Renal pelvis (tissue), 12 donors: ENCODE measurements around the gene INO80E. TPM values are rescaled to one million over a fixed set of nuclear protein-coding genes. Genes with fewer than 3 reads are reported as not detected.
"Not testable (repeated sequence)": the region's sequence is repeated elsewhere in the genome, so short reads cannot be mapped to it uniquely, and the experiment has no call there.

ENCODE experiments used
- DNase-seq: peaks from one replicate; pipeline ENCODE4 v3.0.0-alpha.2; 2013
- long read RNA-seq, 16 experiments: transcript quantifications; one replicate each; lab custom pipeline, GENCODE V29; 2026
- polyA plus RNA-seq, 3 donors: library from polyadenylated mRNA; unstranded; fragments of 120-200 nt; gene quantifications; one replicate each; pipeline ENCODE4 v1.2.1, GENCODE V29; 2013; ENCODE audit not compliant: insufficient read length in 3 of 3

INO80E gene, protein sequence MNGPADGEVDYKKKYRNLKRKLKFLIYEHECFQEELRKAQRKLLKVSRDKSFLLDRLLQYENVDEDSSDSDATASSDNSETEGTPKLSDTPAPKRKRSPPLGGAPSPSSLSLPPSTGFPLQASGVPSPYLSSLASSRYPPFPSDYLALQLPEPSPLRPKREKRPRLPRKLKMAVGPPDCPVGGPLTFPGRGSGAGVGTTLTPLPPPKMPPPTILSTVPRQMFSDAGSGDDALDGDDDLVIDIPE
- polyA plus RNA-seq: 10 to 100 TPM; 52.3 to 64.9 (median 56.6) TPM
- long read RNA-seq, donor 1, transcript INO80E-207 (7 exons, 2,103 nt): major isoform, 9 of 13 reads
- long read RNA-seq, donor 1, partial matches to known transcripts: 0 of 13 reads
- long read RNA-seq, donor 1, other reads (novel, unspliced or antisense): 0 of 13 reads
- long read RNA-seq, donor 2, transcript INO80E-207 (7 exons, 2,103 nt): major isoform, 22 of 26 reads
- long read RNA-seq, donor 2, partial matches to known transcripts: 0 of 26 reads
- long read RNA-seq, donor 2, other reads (novel, unspliced or antisense): 0 of 26 reads
- long read RNA-seq, donor 3, transcript INO80E-207 (7 exons, 2,103 nt): major isoform, 12 of 16 reads
- long read RNA-seq, donor 3, partial matches to known transcripts: 0 of 16 reads
- long read RNA-seq, donor 3, other reads (novel, unspliced or antisense): 0 of 16 reads
- long read RNA-seq, donor 4, transcript INO80E-214 (6 exons, 515 nt): minor isoform, 6 of 21 reads
- long read RNA-seq, donor 4, transcript INO80E-207 (7 exons, 2,103 nt): major isoform, 11 of 21 reads
- long read RNA-seq, donor 4, partial matches to known transcripts: 0 of 21 reads
- long read RNA-seq, donor 4, other reads (novel, unspliced or antisense): 0 of 21 reads
- long read RNA-seq, donor 5, transcript INO80E-207 (7 exons, 2,103 nt): major isoform, 5 of 19 reads
- long read RNA-seq, donor 5, partial matches to known transcripts: 5 of 19 reads
- long read RNA-seq, donor 5, other reads (novel, unspliced or antisense): 6 of 19 reads
- long read RNA-seq, donor 6, transcript INO80E-207 (7 exons, 2,103 nt): major isoform, 10 of 17 reads
- long read RNA-seq, donor 6, partial matches to known transcripts: 0 of 17 reads
- long read RNA-seq, donor 6, other reads (novel, unspliced or antisense): 0 of 17 reads
- long read RNA-seq, donor 7, transcript INO80E-207 (7 exons, 2,103 nt): major isoform, 13 of 17 reads
- long read RNA-seq, donor 7, partial matches to known transcripts: 0 of 17 reads
- long read RNA-seq, donor 7, other reads (novel, unspliced or antisense): 0 of 17 reads
- long read RNA-seq, donor 8, transcript INO80E-207 (7 exons, 2,103 nt): major isoform, 9 of 15 reads
- long read RNA-seq, donor 8, partial matches to known transcripts: 0 of 15 reads
- long read RNA-seq, donor 8, other reads (novel, unspliced or antisense): 0 of 15 reads
- long read RNA-seq, donor 9, transcript INO80E-207 (7 exons, 2,103 nt): major isoform, 22 of 30 reads
- long read RNA-seq, donor 9, partial matches to known transcripts: 0 of 30 reads
- long read RNA-seq, donor 9, other reads (novel, unspliced or antisense): 0 of 30 reads
- long read RNA-seq, donor 10, transcript INO80E-207 (7 exons, 2,103 nt): major isoform, 11 of 28 reads
- long read RNA-seq, donor 10, transcript INO80E-214 (6 exons, 515 nt): minor isoform, 6 of 28 reads
- long read RNA-seq, donor 10, partial matches to known transcripts: 6 of 28 reads
- long read RNA-seq, donor 10, other reads (novel, unspliced or antisense): 0 of 28 reads
- long read RNA-seq, donor 11, transcript INO80E-207 (7 exons, 2,103 nt): major isoform, 8 of 10 reads
- long read RNA-seq, donor 11, partial matches to known transcripts: 0 of 10 reads
- long read RNA-seq, donor 11, other reads (novel, unspliced or antisense): 0 of 10 reads
- long read RNA-seq, donor 12, transcript INO80E-201 (6 exons, 1,489 nt): minor isoform, 7 of 41 reads
- long read RNA-seq, donor 12, transcript INO80E-207 (7 exons, 2,103 nt): major isoform, 27 of 41 reads
- long read RNA-seq, donor 12, transcript INO80E-214 (6 exons, 515 nt): minor isoform, 5 of 41 reads
- long read RNA-seq, donor 12, partial matches to known transcripts: 0 of 41 reads
- long read RNA-seq, donor 12, other reads (novel, unspliced or antisense): 0 of 41 reads
- long read RNA-seq, donor 13, transcript INO80E-207 (7 exons, 2,103 nt): major isoform, 7 of 10 reads
- long read RNA-seq, donor 13, partial matches to known transcripts: 0 of 10 reads
- long read RNA-seq, donor 13, other reads (novel, unspliced or antisense): 0 of 10 reads
- long read RNA-seq, donor 14: 0 reads
- long read RNA-seq, donor 15: 0 reads
- long read RNA-seq, donor 16, transcript INO80E-207 (7 exons, 2,103 nt): major isoform, 14 of 24 reads
- long read RNA-seq, donor 16, transcript INO80E-214 (6 exons, 515 nt): minor isoform, 6 of 24 reads
- long read RNA-seq, donor 16, partial matches to known transcripts: 0 of 24 reads
- long read RNA-seq, donor 16, other reads (novel, unspliced or antisense): 0 of 24 reads

DNA sequence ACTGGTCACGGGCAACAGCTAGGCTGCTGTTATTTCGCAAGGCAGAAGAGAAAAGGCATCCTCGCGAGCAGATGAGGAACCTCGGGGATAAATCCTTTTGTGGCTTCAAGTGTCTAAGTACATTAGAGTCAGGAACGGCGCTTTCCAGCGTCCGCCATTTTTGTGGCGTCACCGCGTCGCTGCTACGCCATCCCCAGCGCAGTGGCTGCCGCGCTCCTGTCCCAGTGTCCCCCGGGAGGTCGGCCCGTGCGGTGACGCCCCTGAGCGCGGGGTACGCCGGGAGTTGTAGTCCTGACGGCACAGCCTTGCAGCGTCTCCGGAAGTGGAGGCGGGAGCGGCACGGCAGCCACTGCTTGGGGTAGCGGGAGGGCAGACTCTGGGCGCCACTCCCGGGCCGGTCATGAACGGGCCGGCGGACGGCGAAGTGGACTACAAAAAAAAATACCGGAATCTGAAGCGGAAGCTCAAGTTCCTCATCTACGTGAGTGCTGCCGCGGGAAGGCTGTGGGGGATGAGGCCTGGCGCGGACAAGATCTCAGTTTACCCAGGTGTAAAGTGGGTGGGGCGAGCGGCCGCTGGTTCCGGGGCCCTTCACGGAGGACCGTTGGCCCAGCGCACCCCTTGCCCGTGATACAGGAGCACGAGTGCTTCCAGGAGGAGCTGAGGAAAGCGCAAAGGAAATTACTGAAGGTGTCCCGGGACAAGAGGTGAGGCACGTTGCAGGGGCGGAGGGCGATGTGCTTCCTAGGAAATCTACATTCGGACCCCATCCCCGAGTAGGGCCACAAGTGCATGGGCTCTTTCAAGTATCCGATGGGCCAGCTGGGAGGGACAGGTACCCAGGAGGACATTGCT, at the start of gene INO80E:
Gene INO80E, plus strand, starts transcription at position 331 of the 855 bp plus-strand sequence. Its CDS starts 70 bp downstream, at position 401.
- peak; percentile 97 for DNase-seq

DNA sequence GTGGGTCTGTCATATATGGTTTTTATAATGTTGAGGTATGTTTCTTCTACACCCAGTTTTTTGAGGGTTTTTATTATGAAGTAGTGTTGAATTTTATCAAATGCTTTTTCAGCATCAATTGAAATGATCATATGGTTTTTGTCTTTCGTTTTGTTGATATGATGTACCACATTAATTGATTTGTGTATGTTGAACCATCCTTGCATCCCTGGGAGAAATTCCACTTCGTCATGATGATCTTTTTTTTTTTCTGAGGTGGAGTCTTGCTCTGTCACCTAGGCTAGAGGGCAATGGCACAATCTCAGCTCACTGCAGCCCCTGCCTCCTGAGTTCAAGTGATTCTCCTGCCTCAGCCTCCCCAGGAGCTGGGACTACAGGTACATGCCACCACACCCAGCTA, 48.1 kb upstream of the INO80E start:
- DNase-seq: no peak

DNA sequence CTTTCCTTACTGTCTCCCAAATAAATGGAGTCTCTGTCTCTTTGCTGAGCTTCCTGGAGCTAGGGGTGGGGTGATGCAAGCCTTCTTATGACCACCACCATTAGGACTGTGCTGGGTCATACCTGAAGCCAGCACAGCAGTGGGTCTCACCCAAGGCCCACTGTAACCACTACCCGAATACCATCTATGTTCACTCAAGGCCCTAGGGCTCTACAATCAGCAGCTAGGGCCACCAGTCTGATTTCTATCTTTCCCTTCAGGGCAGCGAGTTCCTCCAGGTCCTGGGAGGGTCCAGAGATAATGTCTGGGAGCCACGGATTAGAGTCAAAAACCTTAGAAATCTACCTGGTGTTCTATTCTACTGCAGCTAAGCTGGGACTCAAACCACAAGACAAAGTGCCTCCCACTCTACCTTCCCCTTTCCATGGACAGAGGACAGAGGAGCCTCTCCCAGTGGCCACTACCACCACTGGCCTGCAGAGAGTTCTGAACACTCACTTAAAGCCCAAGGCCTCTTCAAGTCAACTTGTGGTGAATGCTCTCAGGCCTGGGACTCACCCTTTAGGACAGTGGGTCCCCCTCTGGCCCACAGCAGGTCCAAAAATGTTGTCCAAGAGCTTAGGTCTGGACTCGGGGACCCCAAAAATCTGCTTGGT, 45.1 kb upstream of the INO80E start:
- DNase-seq: no peak

- DNase-seq: no peak
Observed at GRCh38 chr16:29951625-29952365, 44.2 kb upstream of the INO80E start.

GRCh38 chr16:29958756-29959155, 37.3 kb upstream of the INO80E start:
- DNase-seq: no peak

DNA sequence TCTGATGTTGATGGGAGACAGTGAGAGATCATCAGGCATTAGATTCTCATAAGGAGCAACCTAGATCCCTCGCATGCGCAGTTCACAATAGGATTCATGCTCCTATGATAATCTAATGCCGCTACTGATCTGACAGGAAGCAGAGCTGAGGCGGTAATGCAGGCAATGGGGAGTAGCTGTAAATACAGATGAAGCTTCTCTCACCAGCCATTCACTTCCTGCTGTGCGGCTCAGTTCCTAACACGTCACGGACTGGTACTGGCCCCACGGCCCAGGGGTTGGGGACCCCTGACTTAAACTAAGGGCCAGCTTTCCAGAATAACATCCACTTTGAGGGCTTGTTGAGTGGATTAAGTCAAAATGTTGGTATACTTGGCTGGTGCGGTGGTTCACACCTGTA, 36.7 kb upstream of the INO80E start:
- DNase-seq: no peak

DNA sequence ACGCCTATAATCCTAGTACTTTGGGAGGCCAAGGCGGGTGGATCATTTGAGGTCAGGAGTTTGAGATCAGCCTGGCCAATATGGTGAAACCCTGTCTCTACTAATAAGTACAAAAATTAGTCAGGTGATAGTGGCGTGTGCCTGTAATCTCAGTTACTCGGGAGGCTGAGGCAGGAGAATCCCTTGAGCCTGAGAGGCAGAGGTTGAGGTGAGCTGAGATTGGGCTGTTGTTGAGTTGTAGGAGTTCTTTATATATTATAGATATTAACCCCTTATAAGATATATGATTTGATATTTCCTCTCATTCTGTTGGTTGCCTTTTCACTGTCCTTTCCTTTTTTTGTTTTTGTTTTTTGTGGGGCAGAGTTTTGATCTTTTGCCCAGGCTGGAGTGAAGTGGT, 36.2 kb upstream of the INO80E start:
- not testable (repeated sequence) for DNase-seq

DNA sequence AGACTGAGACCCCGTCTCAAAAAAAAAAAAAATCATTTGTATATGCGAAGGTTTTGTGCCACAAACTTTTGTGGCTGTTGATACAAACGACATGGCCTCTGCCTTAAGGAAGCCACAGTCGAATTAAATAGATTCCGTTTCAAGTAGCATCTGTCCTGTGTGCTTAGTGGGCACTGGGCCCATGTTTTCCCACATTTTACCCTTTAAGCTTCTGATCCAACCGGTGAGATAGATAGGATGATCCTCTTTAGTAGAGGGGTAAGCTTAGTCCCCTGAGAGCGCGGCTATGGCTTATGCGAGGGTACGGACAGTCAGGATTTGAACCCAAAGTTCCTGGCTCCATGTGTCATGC, 34.9 kb upstream of the INO80E start:
- DNase-seq: no peak

GRCh38 chr16:29961479-29962343, 34.3 kb upstream of the INO80E start, which contains the start of gene TMEM219:
Gene TMEM219 (plus strand): TSS chr16:29962079. CDS start chr16:29963144, 1,065 bp downstream.
- DNase-seq: peak; percentile 91

DNA sequence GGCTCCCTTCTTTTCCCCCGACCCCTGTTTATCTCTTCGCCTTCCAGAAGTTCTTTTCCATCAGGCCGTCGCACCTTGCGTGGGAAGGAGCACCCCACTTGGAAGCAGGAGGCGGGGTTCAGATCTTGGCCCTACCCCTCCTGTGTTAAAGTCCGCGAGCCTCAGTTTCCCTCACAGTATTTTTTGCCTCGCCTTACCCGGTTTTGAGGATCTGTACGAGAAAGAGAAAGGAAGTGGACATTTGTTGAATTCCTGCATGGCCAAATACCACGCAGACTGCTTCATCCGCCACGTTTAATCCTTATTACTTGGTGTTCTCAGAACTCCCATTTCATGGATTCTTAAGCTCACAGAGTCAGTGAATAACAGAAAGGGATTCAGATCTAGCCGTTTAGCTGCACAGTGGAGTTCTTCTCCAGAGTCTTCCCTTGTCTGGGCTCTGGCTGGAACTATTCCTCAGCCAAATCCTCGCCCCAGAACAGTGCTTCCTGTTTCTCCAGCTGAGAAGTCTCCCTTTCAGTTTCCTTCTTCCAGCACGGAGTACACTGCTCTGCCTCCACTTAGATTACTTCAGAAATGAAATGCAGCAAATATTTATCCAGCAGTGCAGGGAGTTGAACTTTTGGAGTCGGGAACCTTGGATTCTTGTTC, 33.6 kb upstream of the INO80E start:
- DNase-seq: no peak

- no peak for DNase-seq
Observed at GRCh38 chr16:29963021-29963743, 32.9 kb upstream of the INO80E start.

DNA sequence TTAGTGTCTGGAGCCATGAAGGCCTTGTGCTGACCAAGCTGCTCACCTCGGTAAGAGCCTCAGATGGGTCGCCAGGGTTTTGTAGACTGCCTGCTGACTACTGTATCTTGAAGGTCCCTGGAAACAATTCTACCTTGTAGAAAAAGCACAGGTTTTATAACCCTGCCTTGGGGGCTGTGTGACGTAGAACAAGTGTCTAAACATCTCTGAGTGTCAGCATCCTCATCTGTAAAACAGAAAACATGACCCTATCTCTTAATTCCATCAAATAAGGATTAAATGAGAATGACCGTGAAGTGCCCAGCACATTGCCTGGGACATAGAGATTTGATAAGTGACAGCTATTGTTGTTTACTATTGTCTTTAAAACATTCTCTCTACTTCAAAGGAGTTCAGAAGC, 27.8 kb upstream of the INO80E start:
- no peak for DNase-seq

DNA sequence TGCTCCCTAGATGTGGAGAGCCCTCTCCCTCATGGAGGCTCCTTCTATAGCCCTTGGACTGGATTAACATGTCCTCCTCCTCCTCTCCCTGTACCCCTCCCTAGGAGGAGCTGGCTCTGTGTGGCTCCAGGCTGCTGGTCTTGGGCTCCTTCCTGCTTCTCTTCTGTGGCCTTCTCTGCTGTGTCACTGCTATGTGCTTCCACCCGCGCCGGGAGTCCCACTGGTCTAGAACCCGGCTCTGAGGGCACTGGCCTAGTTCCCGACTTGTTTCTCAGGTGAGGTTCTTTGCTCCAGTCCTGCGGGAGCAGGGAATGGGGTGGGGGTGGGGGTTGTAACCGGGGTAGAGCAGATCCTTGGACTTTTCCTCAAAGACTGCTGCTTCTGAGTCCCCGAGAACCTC, 24.7 kb upstream of the INO80E start:
- no peak for DNase-seq

GRCh38 chr16:29972500-29972899, 23.5 kb upstream of the INO80E start:
- no peak for DNase-seq

DNA sequence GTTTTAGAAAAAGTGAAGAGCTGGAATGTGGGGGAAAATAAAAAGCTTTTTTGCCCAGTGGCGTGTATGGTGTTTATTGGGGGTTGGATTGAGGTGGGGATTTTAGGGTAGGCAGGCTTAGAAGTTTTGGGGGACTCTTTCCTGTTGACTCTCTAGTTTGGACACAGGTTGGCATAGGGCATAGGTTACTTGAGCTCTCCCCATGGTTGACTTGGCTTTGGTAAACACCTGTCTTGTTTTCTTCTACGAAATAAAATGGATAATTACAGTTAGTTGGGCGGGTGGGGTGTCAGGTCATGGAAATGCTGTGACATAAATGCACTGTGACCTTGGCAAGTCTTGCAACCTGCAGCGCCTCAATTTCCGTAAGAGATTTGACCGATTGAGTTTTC, 23.1 kb upstream of the INO80E start:
- no peak for DNase-seq
